Panc1 (cell line): ENCODE measurements around the gene TRIM4. TPM values are rescaled to one million over a fixed set of nuclear protein-coding genes. Genes with fewer than 3 reads are reported as not detected.

Experiments used
- ATAC-seq: fragments of 200-7000 bp; cut with Tn5 transposase; 2 replicates; pipeline ENCODE4 v1.9.1; 2020; ENCODE audit warnings: mild to moderate bottlenecking, moderate library complexity
- BruUV-seq: library from RNA; stranded (reverse); fragments of 400-500 nt; replicated peaks from 2 replicates; lab custom pipeline; 2021; lab: Mats Ljungman, UMichigan
- CTCF ChIA-PET: fragments of 300-600 bp; sonication (Branson Sonifier 250); formaldehyde crosslinking; loops from one replicate; lab custom pipeline; 2022; ENCODE audit warnings: antibody characterized with exemption; lab: Charles Lee
- POLR2A ChIA-PET: fragments of 300-600 bp; sonication (Branson Sonifier 250); formaldehyde crosslinking; loops from one replicate; lab custom pipeline; 2022; ENCODE audit warnings: antibody characterized with exemption; lab: Charles Lee
- DNase-seq: peaks from one replicate; pipeline ENCODE4 v3.0.0-alpha.2; 2010; ENCODE audit warnings: low read depth, low spot score
- H3K27ac ChIP-seq: 2 replicates; pipeline ENCODE4 v1.5.1; 2011; ENCODE audit warnings: mild to moderate bottlenecking, low read length, inconsistent platforms
- H3K27me3 ChIP-seq: fragments of 200-500 bp; sonication (Bioruptor generic); 2 replicates; pipeline ENCODE4 v1.6.0; 2014; ENCODE audit warnings: low read length, inconsistent platforms; ENCODE audit not compliant: control insufficient read depth, insufficient read depth
- H3K36me3 ChIP-seq: fragments of 200-500 bp; sonication (Bioruptor generic); 2 replicates; pipeline ENCODE4 v1.5.1; 2014; ENCODE audit warnings: inconsistent platforms, mild to moderate bottlenecking, low read length, moderate library complexity; ENCODE audit not compliant: control insufficient read depth, insufficient read depth
- H3K4me1 ChIP-seq: 2 replicates; pipeline ENCODE4 v1.5.1; 2011; ENCODE audit warnings: inconsistent platforms, mild to moderate bottlenecking, low read length, moderate library complexity; ENCODE audit not compliant: control insufficient read depth, insufficient read depth
- H3K4me3 ChIP-seq, 2 experiments: 2 replicates each; pipeline ENCODE4 v1.5.1; 2011 to 2012; ENCODE audit warnings: low read depth in 2 of 2, low read length in 2 of 2, mild to moderate bottlenecking in 2 of 2, inconsistent platforms in 1 of 2, moderate library complexity in 1 of 2
- H3K9me3 ChIP-seq: fragments of 200-500 bp; sonication (Bioruptor generic); 2 replicates; pipeline ENCODE4 v1.5.1; 2014; ENCODE audit warnings: low read depth, mild to moderate bottlenecking, inconsistent platforms, low read length, moderate library complexity; ENCODE audit not compliant: control insufficient read depth, insufficient read depth
- POLR2AphosphoS5 ChIP-seq: IDR thresholded peaks from 2 replicates; pipeline ENCODE4 v1.6.1; 2012; ENCODE audit warnings: mild to moderate bottlenecking, low read depth, low read length, moderate library complexity
- REST ChIP-seq, 2 experiments: IDR thresholded peaks; 2 replicates each; pipeline ENCODE4 v1.6.1; 2011 to 2012; ENCODE audit warnings: low read depth in 2 of 2, control low read depth in 1 of 2, low read length in 1 of 2, mild to moderate bottlenecking in 1 of 2, moderate library complexity in 1 of 2; ENCODE audit not compliant: insufficient read depth in 1 of 2
- SIN3A ChIP-seq: IDR thresholded peaks from 2 replicates; pipeline ENCODE4 v1.6.1; 2012; ENCODE audit warnings: low read depth, mild to moderate bottlenecking, low read length, moderate library complexity, borderline replicate concordance; ENCODE audit not compliant: insufficient read depth
- TCF7L2 ChIP-seq: IDR thresholded peaks from 2 replicates; pipeline ENCODE4 v1.6.1; 2011; ENCODE audit warnings: mild to moderate bottlenecking, low read depth, low read length, inconsistent platforms
- in situ Hi-C: cut with HindIII; loops from 2 replicates; pipeline ENCODE4 v1.10.0; 2016; ENCODE audit warnings: low sequenced_read_pairs, low pct_unique_long_range_greater_than_20kb
- intact Hi-C: fragments of 100-400 bp; cut with micrococcal nuclease; formaldehyde crosslinking; loops from one replicate; pipeline ENCODE4 v1.10.0; 2022; ENCODE audit not compliant: unreplicated experiment
- total RNA-seq: library from RNA; stranded (reverse); gene quantifications from one replicate; pipeline ENCODE4 v1.2.1, GENCODE V29; 2021; ENCODE audit not compliant: unreplicated experiment
- TF ChIP-seq, protein P1 (sequence below): fragments of 450-650 bp; IDR thresholded peaks from 2 replicates; pipeline ENCODE4 v1.5.1; 2017; ENCODE audit warnings: mild to moderate bottlenecking

TRIM4 gene
- total RNA-seq, 1 experiment from 2014 or later: 28.1 TPM

DNA sequence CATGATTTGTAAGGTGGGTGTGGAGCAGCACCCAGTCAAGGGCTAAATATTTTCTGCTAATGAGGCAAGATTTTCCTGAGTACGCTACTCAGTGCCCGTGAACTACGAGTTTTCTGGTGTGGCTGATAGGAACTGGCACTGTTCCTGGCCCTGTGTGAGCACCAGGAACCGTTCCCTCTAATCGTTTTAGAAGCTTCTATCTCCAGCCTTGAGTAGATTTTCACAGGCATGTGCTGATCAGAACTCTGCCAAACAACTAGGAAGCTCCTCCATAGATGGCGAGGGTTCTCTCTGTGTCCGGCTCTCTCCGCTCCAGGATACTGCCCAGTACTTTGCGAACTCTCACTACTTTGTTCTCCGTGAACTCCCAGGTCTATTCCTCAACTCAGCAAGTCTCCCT is 17.7 kb downstream of the TRIM4 start:
- ChIA-PET CTCF (no interaction called here), POLR2A (no interaction called here)
- no peak for ATAC-seq
- Histone ChIP-seq H3K4me3 (no peak overlapping the region), H3K36me3 (peaks cover 22% of the 10 kb centered on the region), H3K27me3 (no peaks in the 10 kb centered on the region), H3K9me3 (no peaks in the 10 kb centered on the region), H3K27ac (no peak overlapping the region), H3K4me1 (no peaks in the 10 kb centered on the region)
- in situ Hi-C loops: no loop called here
- TF ChIP-seq, protein P1, sequence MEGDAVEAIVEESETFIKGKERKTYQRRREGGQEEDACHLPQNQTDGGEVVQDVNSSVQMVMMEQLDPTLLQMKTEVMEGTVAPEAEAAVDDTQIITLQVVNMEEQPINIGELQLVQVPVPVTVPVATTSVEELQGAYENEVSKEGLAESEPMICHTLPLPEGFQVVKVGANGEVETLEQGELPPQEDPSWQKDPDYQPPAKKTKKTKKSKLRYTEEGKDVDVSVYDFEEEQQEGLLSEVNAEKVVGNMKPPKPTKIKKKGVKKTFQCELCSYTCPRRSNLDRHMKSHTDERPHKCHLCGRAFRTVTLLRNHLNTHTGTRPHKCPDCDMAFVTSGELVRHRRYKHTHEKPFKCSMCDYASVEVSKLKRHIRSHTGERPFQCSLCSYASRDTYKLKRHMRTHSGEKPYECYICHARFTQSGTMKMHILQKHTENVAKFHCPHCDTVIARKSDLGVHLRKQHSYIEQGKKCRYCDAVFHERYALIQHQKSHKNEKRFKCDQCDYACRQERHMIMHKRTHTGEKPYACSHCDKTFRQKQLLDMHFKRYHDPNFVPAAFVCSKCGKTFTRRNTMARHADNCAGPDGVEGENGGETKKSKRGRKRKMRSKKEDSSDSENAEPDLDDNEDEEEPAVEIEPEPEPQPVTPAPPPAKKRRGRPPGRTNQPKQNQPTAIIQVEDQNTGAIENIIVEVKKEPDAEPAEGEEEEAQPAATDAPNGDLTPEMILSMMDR: no peak
- TF ChIP-seq SIN3A (no peak), TCF7L2 (no peak), REST (IDR thresholded peaks at IDR 0.05; ENCODE audit: insufficient read depth in 1 of 2, low read depth in 2 of 2, low read length in 1 of 2) (no peak), POLR2AphosphoS5 (no peak)
- no TSS peak for BruUV-seq
- intact Hi-C loops: no loop called here
- no peak for DNase-seq

- Histone ChIP-seq H3K36me3 (peaks cover 13% of the 10 kb centered on the region), H3K9me3 (no peaks in the 10 kb centered on the region), H3K4me1 (no peaks in the 10 kb centered on the region), H3K27ac (no peak overlapping the region), H3K4me3 (no peak overlapping the region), H3K27me3 (no peaks in the 10 kb centered on the region)
- POLR2A ChIA-PET: no interaction called here
- CTCF ChIA-PET: no interaction called here
- no peak for DNase-seq
- TF ChIP-seq POLR2AphosphoS5 (no peak), SIN3A (no peak), TCF7L2 (no peak), REST (IDR thresholded peaks at IDR 0.05; ENCODE audit: insufficient read depth in 1 of 2, low read depth in 2 of 2, low read length in 1 of 2) (no peak)
- TF ChIP-seq, protein P1: no peak
- in situ Hi-C loops (no loop called here), intact Hi-C loops (no loop called here)
- BruUV-seq: no TSS peak
- no peak for ATAC-seq
These were observed 19.4 kb downstream of the TRIM4 start for GRCh38 chr7:99899830-99900519.
